K562 (cell line): ENCODE measurements around the gene RAI14. TPM values are rescaled to one million over a fixed set of nuclear protein-coding genes. Genes with fewer than 3 reads are reported as not detected.

Source experiments
- ATAC-seq: fragments of 200-7000 bp; cut with Tn5 transposase; 3 replicates; pipeline ENCODE4 v1.9.1; 2020; ENCODE audit warnings: moderate library complexity
- BruUV-seq: library from RNA; stranded (reverse); fragments of 400-500 nt; replicated peaks from 2 replicates; lab custom pipeline; 2021; lab: Mats Ljungman, UMichigan
- CTCF ChIA-PET: fragments of 300-600 bp; formaldehyde crosslinking; extraction: SDS; loops from one replicate; lab custom pipeline; 2021; ENCODE audit warnings: low intra/inter-chr PET ratio; lab: Yijun Ruan, JAX
- POLR2A ChIA-PET: fragments of 300-600, 350-650 bp; sonication (Branson Sonifier 250); formaldehyde crosslinking; extraction: SDS; loops from one replicate; lab custom pipeline; 2021; ENCODE audit warnings: antibody characterized with exemption, inconsistent platforms; lab: Yijun Ruan, JAX
- DNase-seq, 4 experiments: peaks; one replicate each; pipeline versions ENCODE4 v3.0.0 to v3.0.0-alpha.2; 2011 to 2018; ENCODE audit warnings: low spot score in 3 of 4, mixed read lengths in 3 of 4; ENCODE audit errors: extremely low read depth in 1 of 4
- FAIRE-seq: peaks from 2 replicates; lab custom pipeline; 2011; peaks lifted over from hg19 to GRCh38; lab: Jason Lieb, UNC
- H2AFZ ChIP-seq: 2 replicates; pipeline ENCODE4 v1.6.0; 2011; ENCODE audit warnings: low read depth, low read length, control low read depth, inconsistent platforms
- H3K27ac ChIP-seq: fragments of 200-600 bp; 3 replicates; pipeline ENCODE4 v1.8.0; 2011; ENCODE audit warnings: low read depth, mild to moderate bottlenecking, control low read depth, inconsistent platforms, low read length, moderate library complexity, mixed read lengths; ENCODE audit errors: extremely low read depth
- H3K27me3 ChIP-seq, 2 experiments: fragments of 300-600 bp in 1 of 2; 2 replicates in 1 of 2; 3 replicates in 1 of 2; pipeline versions ENCODE4 v1.6.0 to v1.8.0; 2011; ENCODE audit warnings: inconsistent platforms in 2 of 2, low read length in 2 of 2, mild to moderate bottlenecking in 1 of 2, mixed read lengths in 1 of 2, moderate library complexity in 1 of 2; ENCODE audit not compliant: control insufficient read depth in 2 of 2, insufficient read depth in 2 of 2
- H3K36me3 ChIP-seq: fragments of 300-600 bp; 3 replicates; pipeline ENCODE4 v1.8.0; 2011; ENCODE audit warnings: mild to moderate bottlenecking, low read length, inconsistent platforms; ENCODE audit not compliant: control insufficient read depth, insufficient read depth
- H3K4me1 ChIP-seq, 2 experiments: fragments of 200-600 bp in 1 of 2; replicated peaks in 1 of 2; 2 replicates in 1 of 2; 3 replicates in 1 of 2; pipeline versions ENCODE4 v1.5.1 to v1.8.0; 2011; ENCODE audit warnings: inconsistent platforms in 2 of 2, low read length in 2 of 2, mild to moderate bottlenecking in 1 of 2, mixed read lengths in 1 of 2, moderate library complexity in 1 of 2; ENCODE audit not compliant: control insufficient read depth in 2 of 2, insufficient read depth in 2 of 2
- H3K4me2 ChIP-seq: 2 replicates; pipeline ENCODE4 v1.6.1; 2011; ENCODE audit warnings: low read length, control low read depth, inconsistent platforms, mixed read lengths; ENCODE audit not compliant: insufficient read depth
- H3K4me3 ChIP-seq: fragments of 200-600 bp; sonication (generic), shearing (Covaris generic); 2 replicates; pipeline ENCODE4 v1.5.1; 2016; ENCODE audit warnings: control low read depth, inconsistent platforms
- H3K79me2 ChIP-seq: fragments of 200-600 bp; 3 replicates; pipeline ENCODE4 v1.8.0; 2011; ENCODE audit warnings: low read length, inconsistent platforms; ENCODE audit not compliant: control insufficient read depth, insufficient read depth
- H3K9ac ChIP-seq, 2 experiments: 2 replicates each; pipeline versions ENCODE4 v1.6.0 to v1.6.1; 2011; ENCODE audit warnings: low read depth in 2 of 2, low read length in 2 of 2, control low read depth in 1 of 2, inconsistent platforms in 1 of 2, mild to moderate bottlenecking in 1 of 2, mixed read lengths in 1 of 2; ENCODE audit not compliant: insufficient read depth in 1 of 2
- H3K9me1 ChIP-seq: one replicate; pipeline ENCODE4 v1.6.0; 2011; ENCODE audit warnings: inconsistent platforms, mild to moderate bottlenecking, low read length, moderate library complexity; ENCODE audit not compliant: control insufficient read depth, insufficient read depth
- H3K9me3 ChIP-seq: replicated peaks from 2 replicates; pipeline ENCODE4 v1.5.1; 2011; ENCODE audit warnings: low read depth, low read length, inconsistent platforms; ENCODE audit not compliant: control insufficient read depth, insufficient read depth
- H4K20me1 ChIP-seq: replicated peaks from 2 replicates; pipeline ENCODE4 v1.6.1; 2011; ENCODE audit warnings: low read length, inconsistent platforms, mixed read lengths; ENCODE audit not compliant: control insufficient read depth, insufficient read depth
- ATF7 ChIP-seq: fragments of 450-650 bp; IDR thresholded peaks from 2 replicates; pipeline ENCODE4 v1.7.1; 2014; ENCODE audit warnings: mild to moderate bottlenecking, moderate library complexity
- BCL6 ChIP-seq: fragments of 250-450 bp; sonication (Bioruptor Pico); IDR thresholded peaks from 2 replicates; pipeline ENCODE4 v1.4.0; 2020
- CBX1 ChIP-seq: sonication (generic); IDR thresholded peaks from 2 replicates; pipeline ENCODE4 v1.6.1; 2016; ENCODE audit warnings: antibody characterized with exemption, low read depth, mild to moderate bottlenecking
- CEBPB ChIP-seq: fragments of 450-650 bp; IDR thresholded peaks from 2 replicates; pipeline ENCODE4 v1.6.1; 2016; ENCODE audit warnings: missing genetic modification characterization, missing compliant biosample characterization
- CHAMP1 ChIP-seq: fragments of 450-650 bp; IDR thresholded peaks from 2 replicates; pipeline ENCODE4 v1.6.1; 2016; ENCODE audit warnings: mild to moderate bottlenecking
- ERF ChIP-seq: fragments of 450-650 bp; formaldehyde crosslinking; IDR thresholded peaks from 2 replicates; pipeline ENCODE4 v1.4.0; 2020; ENCODE audit warnings: mild to moderate bottlenecking, mixed read lengths
- HES1 ChIP-seq: fragments of 450-650 bp; IDR thresholded peaks from 2 replicates; pipeline ENCODE4 v1.6.1; 2016; ENCODE audit warnings: low read depth, mild to moderate bottlenecking, moderate library complexity
- HEY1 ChIP-seq: fragments of 250-450 bp; sonication (Bioruptor Pico); IDR thresholded peaks from 2 replicates; pipeline ENCODE4 v1.5.0; 2020; ENCODE audit warnings: mild to moderate bottlenecking, moderate library complexity, borderline replicate concordance
- HNRNPH1 ChIP-seq: fragments of 200-400 bp; formaldehyde crosslinking; optimal IDR thresholded peaks from 2 replicates; pipeline ENCODE3; 2017; ENCODE audit warnings: low read depth, mild to moderate bottlenecking, low read length, moderate library complexity
- KAT2B ChIP-seq: IDR thresholded peaks from one replicate; pipeline ENCODE4 v1.6.1; 2012; ENCODE audit warnings: low read depth, mild to moderate bottlenecking, control low read depth, inconsistent platforms, low read length, moderate library complexity
- PHB ChIP-seq: fragments of 250-450 bp; sonication (Bioruptor Pico); IDR thresholded peaks from 2 replicates; pipeline ENCODE4 v1.5.0; 2021
- U2AF1 ChIP-seq: fragments of 200-400 bp; formaldehyde crosslinking; optimal IDR thresholded peaks from 2 replicates; pipeline ENCODE3; 2017; ENCODE audit warnings: mild to moderate bottlenecking, low read depth, low read length, moderate library complexity
- ZFPM2 ChIP-seq: fragments of 250-450 bp; sonication (Bioruptor Pico); IDR thresholded peaks from 2 replicates; pipeline ENCODE4 v1.5.1; 2022; ENCODE audit warnings: mild to moderate bottlenecking
- ZNF431 ChIP-seq: sonication (generic); formaldehyde crosslinking; IDR thresholded peaks from 2 replicates; pipeline ENCODE4 v1.8.0; 2022; ENCODE audit warnings: mild to moderate bottlenecking, missing genetic modification reagents
- ZNF57 ChIP-seq: fragments of 450-650 bp; formaldehyde crosslinking; IDR thresholded peaks from 2 replicates; pipeline ENCODE4 v1.4.0; 2020; ENCODE audit warnings: mild to moderate bottlenecking, moderate library complexity
- ZNF717 ChIP-seq: fragments of 250-450 bp; sonication (Bioruptor Pico); IDR thresholded peaks from 2 replicates; pipeline ENCODE4 v1.5.0; 2021
- ZNF780A ChIP-seq: fragments of 250-450 bp; sonication (Bioruptor Pico); IDR thresholded peaks from 2 replicates; pipeline ENCODE4 v1.5.0; 2021; ENCODE audit warnings: mild to moderate bottlenecking
- WGBS: fragments of 100-300 bp; shearing (Covaris generic); methylation state at CpG from one replicate; pipeline ENCODE4 v1.1.6; 2016; ENCODE audit warnings: low coverage, mixed read lengths; ENCODE audit not compliant: insufficient coverage; ENCODE audit errors: missing lambda C conversion rate; 5-methylcytosine and 5-hydroxymethylcytosine counted together
- in situ Hi-C: fragments of 300-500 bp; cut with MboI; formaldehyde crosslinking; loops from 4 replicates; pipeline ENCODE4 v1.15.0; 2018; ENCODE audit warnings: inconsistent platforms, mixed read lengths
- intact Hi-C: fragments of 100-400 bp; cut with micrococcal nuclease; formaldehyde crosslinking; loops from 2 replicates; pipeline ENCODE4 v1.14.2; 2022
- polyA plus RNA-seq, 8 experiments: library from polyadenylated mRNA; depleted of rRNA in 4 of 8; stranded (reverse) in 5 of 8; unstranded in 3 of 8; fragments of >200 nt; fragmentation: Nextera tagmentation in 2 of 8; fragmentation: Illumina TruSeq in 1 of 8; extraction: Ambion mirVana in 2 of 8; extraction: Trizol in 1 of 8; gene quantifications; 2 replicates each; pipeline versions ENCODE4 v1.2.1 to v1.2.3, GENCODE V29; 2011 to 2014; ENCODE audit warnings: inconsistent platforms in 1 of 8, missing spikeins in 1 of 8
- total RNA-seq, 7 experiments: library from RNA; depleted of rRNA in 6 of 7; stranded (reverse); fragments of >200 nt in 6 of 7; fragmentation: Illumina TruSeq in 2 of 7; extraction: Trizol in 2 of 7; gene quantifications; 2 replicates each; pipeline versions ENCODE4 v1.2.1 to v1.2.3, GENCODE V29; 2011 to 2021; ENCODE audit warnings: low replicate concordance in 1 of 7
- TF ChIP-seq, protein P1 (sequence below): fragments of 250-450 bp; sonication (Bioruptor Pico); IDR thresholded peaks from 2 replicates; pipeline ENCODE4 v1.5.0; 2020; ENCODE audit warnings: mild to moderate bottlenecking
- TF ChIP-seq, protein P2 (sequence below): fragments of 450-650 bp; formaldehyde crosslinking; IDR thresholded peaks from 2 replicates; pipeline ENCODE4 v1.4.0; 2022; ENCODE audit warnings: missing genetic modification characterization

The RAI14 gene
- total and polyA plus RNA-seq, 9 of the 15 experiments (the other 6 are each of a cell fraction or from before 2014, with no cell fraction given), result 11.3 to 82.5 (median 34.8) TPM

- H3K4me2 ChIP-seq, result no peak overlapping the region
- H3K9me3 ChIP-seq, result no peaks in the 10 kb centered on the region
- WGBS, result 30% methylated on average over 2 of the region's 2 CpGs
- no TSS peak for BruUV-seq
- no peaks in the 10 kb centered on the region for H3K27me3 ChIP-seq
- H3K4me1 ChIP-seq, result peaks cover 0 to 14% of the 10 kb centered on the region in 2 experiments; a peak in 2 of 5 replicates
- H3K27ac ChIP-seq, result no peak overlapping the region
- no peaks in the 10 kb centered on the region for H4K20me1 ChIP-seq
- FAIRE-seq (no peak), DNase-seq (no peak), ATAC-seq (no peak)
- H2AFZ ChIP-seq, result no peak overlapping the region
- no peak overlapping the region for H3K9ac ChIP-seq
- in situ Hi-C loops, result no loop called here
- no peaks in the 10 kb centered on the region for H3K36me3 ChIP-seq
- intact Hi-C loops, result no loop called here
- no peaks in the 10 kb centered on the region for H3K79me2 ChIP-seq
- H3K9me1 ChIP-seq, result no peaks in the 10 kb centered on the region
- ChIA-PET POLR2A (interaction anchor here (1.3 kb wide), 1 partner anchor 8 kb away, joined by 4 read pairs; no protein-coding TSS in a partner anchor), CTCF (no interaction called here)
- H3K4me3 ChIP-seq, result no peak overlapping the region
- TF ChIP-seq ZNF717 (CRISPR knock-in tag), result no peak
- TF ChIP-seq CBX1, result no peak
- no peak for TF ChIP-seq PHB (CRISPR knock-in tag)
- TF ChIP-seq ZNF780A (CRISPR knock-in tag), result no peak
- no peak for TF ChIP-seq ZNF57 (CRISPR knock-in tag)
- TF ChIP-seq HES1, result no peak
- no peak for TF ChIP-seq U2AF1
- TF ChIP-seq ATF7, result no peak
- no peak for TF ChIP-seq KAT2B
- TF ChIP-seq, protein P1, sequence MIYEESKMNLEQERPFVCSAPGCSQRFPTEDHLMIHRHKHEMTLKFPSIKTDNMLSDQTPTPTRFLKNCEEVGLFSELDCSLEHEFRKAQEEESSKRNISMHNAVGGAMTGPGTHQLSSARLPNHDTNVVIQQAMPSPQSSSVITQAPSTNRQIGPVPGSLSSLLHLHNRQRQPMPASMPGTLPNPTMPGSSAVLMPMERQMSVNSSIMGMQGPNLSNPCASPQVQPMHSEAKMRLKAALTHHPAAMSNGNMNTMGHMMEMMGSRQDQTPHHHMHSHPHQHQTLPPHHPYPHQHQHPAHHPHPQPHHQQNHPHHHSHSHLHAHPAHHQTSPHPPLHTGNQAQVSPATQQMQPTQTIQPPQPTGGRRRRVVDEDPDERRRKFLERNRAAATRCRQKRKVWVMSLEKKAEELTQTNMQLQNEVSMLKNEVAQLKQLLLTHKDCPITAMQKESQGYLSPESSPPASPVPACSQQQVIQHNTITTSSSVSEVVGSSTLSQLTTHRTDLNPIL (CRISPR knock-in tag), result no peak
- TF ChIP-seq ERF, result no peak
- TF ChIP-seq ZNF431, result no peak
- TF ChIP-seq HNRNPH1, result no peak
- TF ChIP-seq CHAMP1, result no peak
- TF ChIP-seq, protein P2, sequence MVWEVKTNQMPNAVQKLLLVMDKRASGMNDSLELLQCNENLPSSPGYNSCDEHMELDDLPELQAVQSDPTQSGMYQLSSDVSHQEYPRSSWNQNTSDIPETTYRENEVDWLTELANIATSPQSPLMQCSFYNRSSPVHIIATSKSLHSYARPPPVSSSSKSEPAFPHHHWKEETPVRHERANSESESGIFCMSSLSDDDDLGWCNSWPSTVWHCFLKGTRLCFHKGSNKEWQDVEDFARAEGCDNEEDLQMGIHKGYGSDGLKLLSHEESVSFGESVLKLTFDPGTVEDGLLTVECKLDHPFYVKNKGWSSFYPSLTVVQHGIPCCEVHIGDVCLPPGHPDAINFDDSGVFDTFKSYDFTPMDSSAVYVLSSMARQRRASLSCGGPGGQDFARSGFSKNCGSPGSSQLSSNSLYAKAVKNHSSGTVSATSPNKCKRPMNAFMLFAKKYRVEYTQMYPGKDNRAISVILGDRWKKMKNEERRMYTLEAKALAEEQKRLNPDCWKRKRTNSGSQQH (CRISPR knock-in tag), result no peak
- TF ChIP-seq ZFPM2 (CRISPR knock-in tag), result no peak
- no peak for TF ChIP-seq CEBPB (tag)
- TF ChIP-seq BCL6 (CRISPR knock-in tag), result no peak
- no peak for TF ChIP-seq HEY1 (CRISPR knock-in tag)
Observed at GRCh38 chr5:34841816-34842215, 185.7 kb downstream of the RAI14 start.
